Skeletal muscle tissue (tissue), 4 donors: Measurements from ENCODE around the gene IRGC. TPM values are rescaled to one million over a fixed set of nuclear protein-coding genes. Genes with fewer than 3 reads are reported as not detected.

Experiments
- H3K27ac ChIP-seq: one replicate; pipeline ENCODE4 v1.7.0; 2013; ENCODE audit warnings: mild to moderate bottlenecking, low read depth, low read length, inconsistent platforms
- H3K27me3 ChIP-seq, 3 donors: one replicate each; pipeline ENCODE4 v1.7.0; 2013; ENCODE audit warnings: low read length in 3 of 3; ENCODE audit not compliant: control insufficient read depth in 3 of 3, insufficient read depth in 3 of 3
- H3K36me3 ChIP-seq, 3 donors: one replicate each; pipeline ENCODE4 v1.7.0; 2013; ENCODE audit warnings: low read length in 3 of 3; ENCODE audit not compliant: control insufficient read depth in 3 of 3, insufficient read depth in 3 of 3
- H3K4me1 ChIP-seq, 3 donors: one replicate each; pipeline ENCODE4 v1.7.0; 2013; ENCODE audit warnings: low read length in 3 of 3, mild to moderate bottlenecking in 3 of 3; ENCODE audit not compliant: control insufficient read depth in 3 of 3, insufficient read depth in 3 of 3
- H3K4me3 ChIP-seq, 3 donors: one replicate each; pipeline ENCODE4 v1.7.0; 2013; ENCODE audit warnings: low read length in 3 of 3
- H3K9ac ChIP-seq, 3 donors: one replicate each; pipeline ENCODE4 v1.7.0; 2013; ENCODE audit warnings: low read length in 3 of 3, mild to moderate bottlenecking in 3 of 3, moderate library complexity in 2 of 3, low read depth in 1 of 3
- H3K9me3 ChIP-seq, 3 donors: one replicate each; pipeline ENCODE4 v1.7.0; 2013; ENCODE audit warnings: low read length in 3 of 3; ENCODE audit not compliant: control insufficient read depth in 3 of 3
- total RNA-seq: library from RNA; depleted of rRNA; stranded (reverse); fragments of >200 nt; gene quantifications from one replicate; pipeline ENCODE4 v1.2.3, GENCODE V29; 2014
- donor health status: Osteomylitis.

The IRGC gene
- not detected for total RNA-seq

- Histone ChIP-seq H3K36me3 (no peaks in the 10 kb centered on the region), H3K4me3 (no peak within 1 kb of the TSS), H3K27me3 (peaks cover 0 to 8% (median 5%) of the 10 kb centered on the region in 3 donors), H3K9ac (no peak within 1 kb of the TSS), H3K27ac (no peak within 1 kb of the TSS), H3K4me1 (no peaks in the 10 kb centered on the region), H3K9me3 (no peaks in the 10 kb centered on the region)
These were observed at the start of gene IRGC for GRCh38 chr19:43715776-43716175. Gene IRGC, plus strand, starts transcription at chr19:43716076. Its CDS starts 2,483 bp downstream, at chr19:43718559.

GRCh38 chr19:43667126-43667875 is 48.6 kb upstream of the IRGC start:
- Histone ChIP-seq H3K4me3 (peak overlapping the region; percentile 42 to 52 (median 52)), H3K36me3 (peaks cover 2 to 7% (median 3%) of the 10 kb centered on the region in 3 donors), H3K27ac (peak overlapping the region; percentile 92), H3K9ac (no peak overlapping the region), H3K9me3 (no peaks in the 10 kb centered on the region), H3K27me3 (peaks cover 4 to 31% (median 16%) of the 10 kb centered on the region in 3 donors), H3K4me1 (peaks cover 10 to 17% (median 14%) of the 10 kb centered on the region in 3 donors)

GRCh38 chr19:43667876-43668405 is 47.9 kb upstream of the IRGC start:
- H3K9me3 ChIP-seq, result no peaks in the 10 kb centered on the region
- H3K9ac ChIP-seq, result peak overlapping the region in 1 of 3 donors; percentile 51
- H3K27me3 ChIP-seq, result peaks cover 4 to 31% (median 16%) of the 10 kb centered on the region in 3 donors
- peaks cover 10 to 15% (median 14%) of the 10 kb centered on the region in 3 donors for H3K4me1 ChIP-seq
- peak overlapping the region; percentile 42 to 52 (median 52) for H3K4me3 ChIP-seq
- H3K27ac ChIP-seq, result peak overlapping the region; percentile 92
- H3K36me3 ChIP-seq, result peaks cover 2 to 7% (median 3%) of the 10 kb centered on the region in 3 donors

GRCh38 chr19:43668406-43669109 is 47.3 kb upstream of the IRGC start:
- H3K36me3 ChIP-seq, result peaks cover 2 to 7% (median 3%) of the 10 kb centered on the region in 3 donors
- peak overlapping the region; percentile 77 to 82 (median 78) for H3K9ac ChIP-seq
- H3K4me1 ChIP-seq, result peaks cover 10 to 15% (median 14%) of the 10 kb centered on the region in 3 donors
- peaks cover 4 to 31% (median 16%) of the 10 kb centered on the region in 3 donors for H3K27me3 ChIP-seq
- H3K4me3 ChIP-seq, result peak overlapping the region; percentile 44 to 78 (median 72)
- H3K9me3 ChIP-seq, result no peaks in the 10 kb centered on the region
- H3K27ac ChIP-seq, result peak overlapping the region; percentile 92

GRCh38 chr19:43672061-43672679 is 43.7 kb upstream of the IRGC start:
- H3K4me1 ChIP-seq, result peaks cover 9 to 12% (median 10%) of the 10 kb centered on the region in 3 donors
- H3K9me3 ChIP-seq, result no peaks in the 10 kb centered on the region
- H3K27ac ChIP-seq, result no peak overlapping the region
- H3K4me3 ChIP-seq, result no peak overlapping the region
- H3K36me3 ChIP-seq, result peaks cover under 1 to 3% (median under 1%) of the 10 kb centered on the region in 3 donors
- H3K27me3 ChIP-seq, result peaks cover 0 to 26% (median 17%) of the 10 kb centered on the region in 3 donors
- no peak overlapping the region for H3K9ac ChIP-seq

GRCh38 chr19:43673637-43674036 is 42.2 kb upstream of the IRGC start:
- Histone ChIP-seq H3K9me3 (no peaks in the 10 kb centered on the region), H3K4me3 (no peak overlapping the region), H3K36me3 (no peaks in the 10 kb centered on the region), H3K27me3 (peaks cover 0 to 13% (median 9%) of the 10 kb centered on the region in 3 donors), H3K9ac (no peak overlapping the region), H3K4me1 (peaks cover 3 to 4% (median 3%) of the 10 kb centered on the region in 3 donors), H3K27ac (no peak overlapping the region)

- Histone ChIP-seq H3K4me1 (peaks cover 3 to 4% (median 3%) of the 10 kb centered on the region in 3 donors), H3K36me3 (no peaks in the 10 kb centered on the region), H3K9me3 (no peaks in the 10 kb centered on the region), H3K27me3 (peaks cover 0 to 10% (median 7%) of the 10 kb centered on the region in 3 donors), H3K27ac (peak overlapping the region; percentile 68), H3K4me3 (no peak overlapping the region), H3K9ac (no peak overlapping the region)
These were observed 41.7 kb upstream of the IRGC start for GRCh38 chr19:43674183-43674582.

- Histone ChIP-seq H3K27ac (peak overlapping the region; percentile 68), H3K27me3 (peaks cover 0 to 8% (median 4%) of the 10 kb centered on the region in 3 donors), H3K9me3 (no peaks in the 10 kb centered on the region), H3K9ac (no peak overlapping the region), H3K4me3 (no peak overlapping the region), H3K4me1 (peaks cover 3 to 4% (median 3%) of the 10 kb centered on the region in 3 donors), H3K36me3 (no peaks in the 10 kb centered on the region)
These were observed 41.3 kb upstream of the IRGC start for GRCh38 chr19:43674596-43674995.

- H3K27me3 ChIP-seq, result peaks cover 0 to 4% (median 2%) of the 10 kb centered on the region in 3 donors
- peaks cover 0 to 3% (median under 1%) of the 10 kb centered on the region in 3 donors for H3K4me1 ChIP-seq
- H3K9me3 ChIP-seq, result no peaks in the 10 kb centered on the region
- no peaks in the 10 kb centered on the region for H3K36me3 ChIP-seq
- no peak overlapping the region for H3K27ac ChIP-seq
- no peak overlapping the region for H3K4me3 ChIP-seq
- H3K9ac ChIP-seq, result no peak overlapping the region
These were observed 40.5 kb upstream of the IRGC start for GRCh38 chr19:43675269-43675879.
